Mesendoderm (in vitro differentiated cells): ENCODE data around the gene DNAAF3.
A peak's percentile ranks its signal among the peaks of the same experiment; 100 is the strongest.

ENCODE experiments used
- DNase-seq: peaks from one replicate; pipeline ENCODE4 v3.0.0; 2013
- H2AK5ac ChIP-seq: 2 replicates; pipeline ENCODE4 v1.6.1; 2013; ENCODE audit warnings: low read length, inconsistent platforms
- H2BK120ac ChIP-seq: 2 replicates; pipeline ENCODE4 v1.6.1; 2013; ENCODE audit warnings: low read depth, mild to moderate bottlenecking, low read length, moderate library complexity, mixed read lengths
- H2BK15ac ChIP-seq: replicated peaks from 2 replicates; pipeline ENCODE4 v1.6.1; 2013; ENCODE audit warnings: low read depth, mild to moderate bottlenecking, moderate library complexity
- H2BK5ac ChIP-seq: 2 replicates; pipeline ENCODE4 v1.6.1; 2013; ENCODE audit warnings: low read length, inconsistent platforms
- H3K18ac ChIP-seq: 2 replicates; pipeline ENCODE4 v1.6.1; 2013; ENCODE audit warnings: mild to moderate bottlenecking, low read length, mixed read lengths
- H3K23ac ChIP-seq: one replicate; pipeline ENCODE4 v1.6.1; 2013; ENCODE audit warnings: low read length
- H3K27ac ChIP-seq: 2 replicates; pipeline ENCODE4 v1.5.1; 2013; ENCODE audit warnings: low read depth, mild to moderate bottlenecking, inconsistent platforms, low read length, moderate library complexity
- H3K27me3 ChIP-seq: 2 replicates; pipeline ENCODE4 v1.6.1; 2013; ENCODE audit warnings: low read length, control low read depth, mild to moderate bottlenecking, inconsistent platforms; ENCODE audit not compliant: insufficient read depth, poor library complexity
- H3K36me3 ChIP-seq: 2 replicates; pipeline ENCODE4 v1.6.1; 2013; ENCODE audit warnings: low read length, inconsistent platforms; ENCODE audit not compliant: control insufficient read depth, insufficient read depth
- H3K4ac ChIP-seq: one replicate; pipeline ENCODE4 v1.6.1; 2013; ENCODE audit warnings: low read depth, mild to moderate bottlenecking, low read length, moderate library complexity
- H3K4me1 ChIP-seq: 2 replicates; pipeline ENCODE4 v1.6.1; 2013; ENCODE audit warnings: low read depth, low read length, inconsistent platforms; ENCODE audit not compliant: control insufficient read depth
- H3K4me2 ChIP-seq: 2 replicates; pipeline ENCODE4 v1.6.1; 2013; ENCODE audit warnings: low read length
- H3K4me3 ChIP-seq: 2 replicates; pipeline ENCODE4 v1.5.1; 2013; ENCODE audit warnings: mild to moderate bottlenecking, low read length
- H3K56ac ChIP-seq: one replicate; pipeline ENCODE4 v1.6.1; 2013; ENCODE audit warnings: low read length
- H3K79me1 ChIP-seq: 2 replicates; pipeline ENCODE4 v1.6.1; 2013; ENCODE audit warnings: low read length, inconsistent platforms
- H3K79me2 ChIP-seq: 2 replicates; pipeline ENCODE4 v1.6.1; 2013; ENCODE audit warnings: mild to moderate bottlenecking, low read length; ENCODE audit not compliant: control insufficient read depth, insufficient read depth
- H3K9ac ChIP-seq: 2 replicates; pipeline ENCODE4 v1.6.1; 2013; ENCODE audit warnings: low read length, inconsistent platforms
- H4K5ac ChIP-seq: one replicate; pipeline ENCODE4 v1.6.1; 2013; ENCODE audit warnings: low read length
- H4K8ac ChIP-seq: one replicate; pipeline ENCODE4 v1.6.1; 2013; ENCODE audit warnings: low read depth, mild to moderate bottlenecking, control low read depth, low read length, moderate library complexity
- WGBS: extraction: QIAGEN DNeasy Blood & Tissue Kit; methylation state at CpG from one replicate; pipeline ENCODE4 v1.1.7; 2013; ENCODE audit warnings: low lambda C conversion rate, missing lambda C conversion rate; ENCODE audit not compliant: insufficient coverage; ENCODE audit errors: extremely low coverage; 5-methylcytosine and 5-hydroxymethylcytosine counted together

DNAAF3 gene

DNA sequence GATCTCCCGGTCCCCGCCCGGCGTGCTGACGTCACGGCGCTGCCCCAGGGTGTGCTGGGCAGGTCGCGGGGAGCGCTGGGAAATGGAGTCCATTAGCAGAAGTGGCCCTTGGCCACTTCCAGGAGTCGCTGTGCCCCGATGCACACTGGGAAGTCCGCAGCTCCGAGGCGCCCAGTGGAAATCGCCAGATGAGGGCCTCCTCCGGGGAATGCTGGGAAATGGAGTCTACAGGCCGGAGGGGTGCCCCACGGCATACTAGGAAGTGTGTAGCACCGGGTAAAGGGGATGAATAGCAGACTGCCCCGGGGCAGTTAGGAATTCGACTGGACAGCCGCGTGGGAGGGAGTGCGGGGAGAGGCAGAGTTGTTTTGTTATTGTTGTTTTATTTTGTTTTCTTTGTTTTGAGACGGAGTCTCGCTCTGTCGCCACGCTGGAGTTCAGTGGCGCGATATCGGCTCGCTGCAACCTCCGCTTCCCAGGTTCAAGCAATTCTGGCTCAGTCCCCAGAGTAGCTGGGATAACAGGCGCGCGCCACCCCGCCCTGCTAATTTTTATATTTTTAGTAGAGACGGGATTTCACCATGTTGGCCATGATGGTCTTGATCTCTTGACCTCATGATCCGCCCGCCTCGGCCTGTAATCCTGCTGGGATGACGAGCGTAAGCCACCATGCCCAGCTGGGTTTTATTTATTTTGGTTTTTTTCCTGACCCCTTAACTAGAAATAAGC is 48.6 kb downstream of the DNAAF3 start:
- no peak overlapping the region for H4K5ac ChIP-seq
- H2BK5ac ChIP-seq, result no peak overlapping the region
- no CpG with 5 or more reads among the region's 44 CpGs for WGBS

DNA sequence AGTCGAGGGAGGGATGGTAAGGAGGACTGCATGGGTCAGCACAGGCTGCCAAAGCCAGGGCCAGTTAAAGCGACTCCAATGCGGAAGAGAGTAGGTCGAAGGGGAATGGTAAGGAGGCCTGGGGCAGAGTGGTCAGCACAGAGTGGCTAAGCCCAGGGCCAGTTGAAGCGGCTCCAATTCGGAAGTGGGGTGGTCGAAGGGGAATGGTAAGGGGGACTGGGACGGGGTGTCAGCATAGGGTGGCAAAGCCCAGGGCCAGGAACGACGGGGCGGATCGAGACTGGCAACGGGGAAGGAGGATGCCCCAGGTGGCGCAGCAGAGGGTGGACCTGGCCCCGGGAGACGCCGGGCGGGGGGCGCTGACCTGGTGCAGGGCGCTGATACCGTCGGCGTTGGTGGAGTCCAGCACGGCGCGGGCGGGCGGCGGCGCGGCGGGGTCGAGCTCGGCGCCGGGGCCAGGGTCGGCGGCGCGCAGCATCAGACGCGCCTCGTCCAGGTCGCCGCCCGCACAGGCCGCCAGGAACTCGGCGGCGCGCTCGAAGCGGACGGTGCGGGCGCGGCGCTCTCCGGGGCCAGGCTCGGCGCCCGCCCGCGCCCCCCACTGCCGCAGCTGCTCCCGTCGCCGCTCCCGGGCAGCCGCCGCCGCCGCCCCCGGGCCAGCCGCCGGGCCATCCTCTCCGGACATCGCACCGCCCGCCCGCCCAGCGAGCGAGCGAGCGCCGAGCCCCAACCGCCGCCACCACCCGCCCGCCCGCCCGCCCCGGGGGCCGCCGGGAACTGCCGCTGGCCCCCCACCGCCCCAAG is 49.4 kb downstream of the DNAAF3 start, which contains the start of gene PPP1R12C:
PPP1R12C (minus strand) TSS at position 779 of the 804 bp plus-strand sequence; CDS start at position 685, 94 bp downstream.
- no peaks in the 10 kb centered on the region for H3K27me3 ChIP-seq
- peak within 1 kb of the TSS; percentile 78 for H2AK5ac ChIP-seq
- H2BK120ac ChIP-seq, result no peak within 1 kb of the TSS
- no peak within 1 kb of the TSS for H2BK5ac ChIP-seq
- H3K4me3 ChIP-seq, result peak within 1 kb of the TSS; percentile 91
- H3K4me1 ChIP-seq, result peaks cover 8% of the 10 kb centered on the region
- H3K27ac ChIP-seq, result no peak within 1 kb of the TSS
- DNase-seq, result no peak
- H3K4me2 ChIP-seq, result peak within 1 kb of the TSS; percentile 93
- H3K18ac ChIP-seq, result peak within 1 kb of the TSS; percentile 55
- H3K36me3 ChIP-seq, result no peaks in the 10 kb centered on the region
- H3K56ac ChIP-seq, result peak within 1 kb of the TSS; percentile 96
- peak within 1 kb of the TSS; percentile 83 for H4K8ac ChIP-seq
- H3K79me2 ChIP-seq, result peaks cover 40% of the 10 kb centered on the region
- H4K5ac ChIP-seq, result no peak within 1 kb of the TSS
- peaks cover 34% of the 10 kb centered on the region for H3K79me1 ChIP-seq
- no peak within 1 kb of the TSS for H2BK15ac ChIP-seq
- no CpG with 5 or more reads among the region's 97 CpGs for WGBS
- peak within 1 kb of the TSS; percentile 94 for H3K23ac ChIP-seq
- peak within 1 kb of the TSS; percentile 95 for H3K9ac ChIP-seq
- peak within 1 kb of the TSS; percentile 56 for H3K4ac ChIP-seq

More for the DNA sequence above, 48.6 kb downstream of the DNAAF3 start:
- peak overlapping the region; percentile 77 for H3K4me2 ChIP-seq
- peaks cover 27% of the 10 kb centered on the region for H3K79me1 ChIP-seq
- peak overlapping the region; percentile 72 for H3K9ac ChIP-seq
- peak overlapping the region; percentile 66 for H4K8ac ChIP-seq
- H2BK120ac ChIP-seq, result no peak overlapping the region
- no peak overlapping the region for H3K23ac ChIP-seq
- no peaks in the 10 kb centered on the region for H3K36me3 ChIP-seq
- peak; percentile 100 for DNase-seq
- H3K4me3 ChIP-seq, result peak overlapping the region; percentile 75
- peak overlapping the region; percentile 13 for H3K18ac ChIP-seq
- no peak overlapping the region for H2AK5ac ChIP-seq
- H3K4ac ChIP-seq, result no peak overlapping the region
- peaks cover 8% of the 10 kb centered on the region for H3K4me1 ChIP-seq
- no peaks in the 10 kb centered on the region for H3K27me3 ChIP-seq
- peaks cover 37% of the 10 kb centered on the region for H3K79me2 ChIP-seq
- H3K56ac ChIP-seq, result peak overlapping the region; percentile 88
- H3K27ac ChIP-seq, result no peak overlapping the region
- H2BK15ac ChIP-seq, result no peak overlapping the region

DNA sequence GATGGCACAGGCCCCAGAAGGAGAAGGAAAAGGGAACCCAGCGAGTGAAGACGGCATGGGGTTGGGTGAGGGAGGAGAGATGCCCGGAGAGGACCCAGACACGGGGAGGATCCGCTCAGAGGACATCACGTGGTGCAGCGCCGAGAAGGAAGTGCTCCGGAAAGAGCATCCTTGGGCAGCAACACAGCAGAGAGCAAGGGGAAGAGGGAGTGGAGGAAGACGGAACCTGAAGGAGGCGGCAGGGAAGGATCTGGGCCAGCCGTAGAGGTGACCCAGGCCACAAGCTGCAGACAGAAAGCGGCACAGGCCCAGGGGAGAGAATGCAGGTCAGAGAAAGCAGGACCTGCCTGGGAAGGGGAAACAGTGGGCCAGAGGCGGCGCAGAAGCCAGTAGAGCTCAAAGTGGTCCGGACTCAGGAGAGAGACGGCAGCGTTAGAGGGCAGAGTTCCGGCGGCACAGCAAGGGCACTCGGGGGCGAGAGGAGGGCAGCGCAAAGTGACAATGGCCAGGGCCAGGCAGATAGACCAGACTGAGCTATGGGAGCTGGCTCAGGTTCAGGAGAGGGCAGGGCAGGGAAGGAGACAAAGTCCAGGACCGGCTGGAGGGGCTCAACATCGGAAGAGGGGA is 50.1 kb downstream of the DNAAF3 start:
- no peaks in the 10 kb centered on the region for H3K36me3 ChIP-seq
- DNase-seq, result peak; percentile 64
- H2BK120ac ChIP-seq, result no peak overlapping the region
- no peaks in the 10 kb centered on the region for H3K27me3 ChIP-seq
- no peak overlapping the region for H3K27ac ChIP-seq
- H3K18ac ChIP-seq, result no peak overlapping the region
- no peak overlapping the region for H3K4ac ChIP-seq
- H3K4me1 ChIP-seq, result peaks cover 8% of the 10 kb centered on the region
- peak overlapping the region; percentile 91 for H3K4me3 ChIP-seq
- H3K79me2 ChIP-seq, result peaks cover 40% of the 10 kb centered on the region
- no peak overlapping the region for H2BK5ac ChIP-seq
- H3K23ac ChIP-seq, result peak overlapping the region; percentile 94
- no peak overlapping the region for H4K8ac ChIP-seq
- H3K4me2 ChIP-seq, result peak overlapping the region; percentile 93
- H3K9ac ChIP-seq, result peak overlapping the region; percentile 95
- H3K56ac ChIP-seq, result peak overlapping the region; percentile 96
- H3K79me1 ChIP-seq, result peaks cover 36% of the 10 kb centered on the region
- H2AK5ac ChIP-seq, result peak overlapping the region; percentile 78
- no peak overlapping the region for H4K5ac ChIP-seq
- no CpG with 5 or more reads among the region's 25 CpGs for WGBS
- no peak overlapping the region for H2BK15ac ChIP-seq

DNA sequence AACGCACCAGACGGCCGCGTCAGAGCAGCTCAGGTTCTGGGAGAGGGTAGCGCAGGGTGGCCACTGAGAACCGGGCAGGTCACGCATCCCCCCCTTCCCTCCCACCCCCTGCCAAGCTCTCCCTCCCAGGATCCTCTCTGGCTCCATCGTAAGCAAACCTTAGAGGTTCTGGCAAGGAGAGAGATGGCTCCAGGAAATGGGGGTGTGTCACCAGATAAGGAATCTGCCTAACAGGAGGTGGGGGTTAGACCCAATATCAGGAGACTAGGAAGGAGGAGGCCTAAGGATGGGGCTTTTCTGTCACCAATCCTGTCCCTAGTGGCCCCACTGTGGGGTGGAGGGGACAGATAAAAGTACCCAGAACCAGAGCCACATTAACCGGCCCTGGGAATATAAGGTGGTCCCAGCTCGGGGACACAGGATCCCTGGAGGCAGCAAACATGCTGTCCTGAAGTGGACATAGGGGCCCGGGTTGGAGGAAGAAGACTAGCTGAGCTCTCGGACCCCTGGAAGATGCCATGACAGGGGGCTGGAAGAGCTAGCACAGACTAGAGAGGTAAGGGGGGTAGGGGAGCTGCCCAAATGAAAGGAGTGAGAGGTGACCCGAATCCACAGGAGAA is 50.9 kb downstream of the DNAAF3 start:
- Histone ChIP-seq H3K9ac (peak overlapping the region; percentile 95), H2BK120ac (no peak overlapping the region), H2AK5ac (no peak overlapping the region), H3K4me3 (no peak overlapping the region), H3K27me3 (no peaks in the 10 kb centered on the region), H4K8ac (no peak overlapping the region), H3K27ac (no peak overlapping the region), H2BK15ac (no peak overlapping the region), H3K4ac (no peak overlapping the region), H3K23ac (no peak overlapping the region), H3K4me2 (peak overlapping the region; percentile 93), H2BK5ac (no peak overlapping the region), H3K36me3 (no peaks in the 10 kb centered on the region), H3K18ac (no peak overlapping the region), H4K5ac (no peak overlapping the region), H3K79me2 (peaks cover 40% of the 10 kb centered on the region), H3K79me1 (peaks cover 36% of the 10 kb centered on the region), H3K4me1 (peaks cover 8% of the 10 kb centered on the region), H3K56ac (peak overlapping the region; percentile 96)
- no CpG with 5 or more reads among the region's 13 CpGs for WGBS
- peak; percentile 66 for DNase-seq

DNA sequence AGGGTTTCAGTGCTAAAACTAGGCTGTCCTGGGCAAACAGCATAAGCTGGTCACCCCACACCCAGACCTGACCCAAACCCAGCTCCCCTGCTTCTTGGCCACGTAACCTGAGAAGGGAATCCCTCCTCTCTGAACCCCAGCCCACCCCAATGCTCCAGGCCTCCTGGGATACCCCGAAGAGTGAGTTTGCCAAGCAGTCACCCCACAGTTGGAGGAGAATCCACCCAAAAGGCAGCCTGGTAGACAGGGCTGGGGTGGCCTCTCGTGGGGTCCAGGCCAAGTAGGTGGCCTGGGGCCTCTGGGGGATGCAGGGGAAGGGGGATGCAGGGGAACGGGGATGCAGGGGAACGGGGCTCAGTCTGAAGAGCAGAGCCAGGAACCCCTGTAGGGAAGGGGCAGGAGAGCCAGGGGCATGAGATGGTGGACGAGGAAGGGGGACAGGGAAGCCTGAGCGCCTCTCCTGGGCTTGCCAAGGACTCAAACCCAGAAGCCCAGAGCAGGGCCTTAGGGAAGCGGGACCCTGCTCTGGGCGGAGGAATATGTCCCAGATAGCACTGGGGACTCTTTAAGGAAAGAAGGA is 51.8 kb downstream of the DNAAF3 start:
- H2BK15ac ChIP-seq, result no peak overlapping the region
- H3K79me1 ChIP-seq, result peaks cover 38% of the 10 kb centered on the region
- H3K27ac ChIP-seq, result no peak overlapping the region
- peaks cover 8% of the 10 kb centered on the region for H3K4me1 ChIP-seq
- no peak overlapping the region for H4K5ac ChIP-seq
- no peak overlapping the region for H3K9ac ChIP-seq
- H4K8ac ChIP-seq, result no peak overlapping the region
- H3K4me3 ChIP-seq, result no peak overlapping the region
- no peak overlapping the region for H3K23ac ChIP-seq
- H3K36me3 ChIP-seq, result no peaks in the 10 kb centered on the region
- no peak overlapping the region for H2BK120ac ChIP-seq
- H2BK5ac ChIP-seq, result no peak overlapping the region
- no peak for DNase-seq
- H3K4ac ChIP-seq, result no peak overlapping the region
- WGBS, result no CpG with 5 or more reads among the region's 9 CpGs
- no peak overlapping the region for H3K56ac ChIP-seq
- H3K18ac ChIP-seq, result no peak overlapping the region
- no peak overlapping the region for H3K4me2 ChIP-seq
- H2AK5ac ChIP-seq, result no peak overlapping the region
- peaks cover 40% of the 10 kb centered on the region for H3K79me2 ChIP-seq
- H3K27me3 ChIP-seq, result no peaks in the 10 kb centered on the region
